Neural progenitor cell (in vitro differentiated cells): ENCODE data around the gene INSYN2A. TPM values are rescaled to one million over a fixed set of nuclear protein-coding genes. Genes with fewer than 3 reads are reported as not detected.

Source experiments
- DNase-seq: peaks from one replicate; pipeline ENCODE4 v3.0.0-alpha.2; 2016; ENCODE audit warnings: low spot score
- H2AFZ ChIP-seq: fragments of 200-600 bp; sonication (generic); replicated peaks from 2 replicates; pipeline ENCODE4 v1.6.1; 2016; ENCODE audit warnings: antibody characterized with exemption
- H3F3A ChIP-seq: fragments of 200-600 bp; sonication (generic); 2 replicates; pipeline ENCODE4 v1.6.1; 2016; ENCODE audit warnings: antibody characterized with exemption, low read depth
- H3K27ac ChIP-seq: fragments of 200-600 bp; sonication (generic); 2 replicates; pipeline ENCODE4 v1.5.1; 2016; ENCODE audit warnings: mild to moderate bottlenecking
- H3K27me3 ChIP-seq: fragments of 200-600 bp; sonication (generic); 2 replicates; pipeline ENCODE4 v1.6.1; 2016; ENCODE audit warnings: mild to moderate bottlenecking, moderate library complexity
- H3K36me3 ChIP-seq: fragments of 200-600 bp; sonication (generic); 2 replicates; pipeline ENCODE4 v1.5.1; 2016
- H3K4me1 ChIP-seq: fragments of 200-600 bp; sonication (generic); 2 replicates; pipeline ENCODE4 v1.6.1; 2016; ENCODE audit warnings: mixed run types
- H3K4me2 ChIP-seq: fragments of 200-600 bp; sonication (generic); 2 replicates; pipeline ENCODE4 v1.6.1; 2016
- H3K4me3 ChIP-seq: fragments of 200-600 bp; sonication (generic); 2 replicates; pipeline ENCODE4 v1.5.1; 2016
- H3K79me2 ChIP-seq: fragments of 200-600 bp; sonication (generic); 2 replicates; pipeline ENCODE4 v1.6.1; 2016; ENCODE audit warnings: low read depth
- H3K9ac ChIP-seq: fragments of 200-600 bp; sonication (generic); 2 replicates; pipeline ENCODE4 v1.6.1; 2016
- H3K9me3 ChIP-seq: fragments of 200-600 bp; sonication (generic); 2 replicates; pipeline ENCODE4 v1.5.1; 2016; ENCODE audit warnings: low read depth
- H4K20me1 ChIP-seq: fragments of 200-600 bp; sonication (generic); 2 replicates; pipeline ENCODE4 v1.6.1; 2016; ENCODE audit warnings: low read depth
- H3K27ac Mint-ChIP-seq: 3 replicates; pipeline ENCODE4 v1.8.0; 2021; ENCODE audit warnings: mixed read lengths
- H3K27me3 Mint-ChIP-seq: 2 replicates; pipeline ENCODE4 v1.8.0; 2022; ENCODE audit warnings: low read depth, mild to moderate bottlenecking, inconsistent platforms, moderate library complexity, mixed read lengths; ENCODE audit not compliant: insufficient read depth
- H3K36me3 Mint-ChIP-seq: 3 replicates; pipeline ENCODE4 v1.8.0; 2021; ENCODE audit warnings: mixed read lengths
- H3K4me1 Mint-ChIP-seq: 3 replicates; pipeline ENCODE4 v1.8.0; 2021; ENCODE audit warnings: mixed read lengths
- H3K4me3 Mint-ChIP-seq: 3 replicates; pipeline ENCODE4 v1.8.0; 2021; ENCODE audit warnings: mild to moderate bottlenecking, moderate library complexity, mixed read lengths
- H3K9me3 Mint-ChIP-seq: 3 replicates; pipeline ENCODE4 v1.8.0; 2020; ENCODE audit warnings: mixed read lengths
- CTCF ChIP-seq: fragments of 200-600 bp; sonication (generic); IDR thresholded peaks from 2 replicates; pipeline ENCODE4 v1.5.1; 2017; ENCODE audit warnings: antibody characterized with exemption, mild to moderate bottlenecking
- EZH2 ChIP-seq: fragments of 200-600 bp; sonication (generic); IDR thresholded peaks from 2 replicates; pipeline ENCODE4 v1.6.1; 2017; ENCODE audit warnings: antibody characterized with exemption, mild to moderate bottlenecking, moderate library complexity
- EZH2phosphoT487 ChIP-seq: fragments of 200-600 bp; sonication (generic); IDR thresholded peaks from 2 replicates; pipeline ENCODE4 v1.6.1; 2017; ENCODE audit warnings: antibody characterized with exemption
- total RNA-seq: library from RNA; depleted of rRNA; stranded (reverse); fragments of >200 nt; gene quantifications from 2 replicates; pipeline ENCODE4 v1.2.3, GENCODE V29; 2015; ENCODE audit warnings: low replicate concordance

INSYN2A gene
- total RNA-seq, 1 donor from 2014 or later, result not detected

- Histone ChIP-seq H3K4me2 (no peak overlapping the region), H3K36me3 (no peaks in the 10 kb centered on the region), H3F3A (no peaks in the 10 kb centered on the region), H3K9ac (no peak overlapping the region), H4K20me1 (peaks cover 25% of the 10 kb centered on the region), H3K4me1 (no peaks in the 10 kb centered on the region), H3K27me3 (no peaks in the 10 kb centered on the region), H3K9me3 (no peaks in the 10 kb centered on the region), H3K4me3 (no peak overlapping the region), H3K79me2 (no peaks in the 10 kb centered on the region), H3K27ac (no peak overlapping the region), H2AFZ (no peak overlapping the region)
- DNase-seq, result no peak
- no peak overlapping the region for H3K27ac Mint-ChIP-seq
- no peak overlapping the region for H3K4me3 Mint-ChIP-seq
- H3K9me3 Mint-ChIP-seq, result peaks cover 3% of the 10 kb centered on the region
- peaks cover 3% of the 10 kb centered on the region for H3K36me3 Mint-ChIP-seq
- H3K4me1 Mint-ChIP-seq, result peaks cover 32% of the 10 kb centered on the region
- no peaks in the 10 kb centered on the region for H3K27me3 Mint-ChIP-seq
- TF ChIP-seq EZH2, result no peak
- no peak for TF ChIP-seq CTCF
- TF ChIP-seq EZH2phosphoT487, result no peak
Measured at GRCh38 chr10:127153181-127153580, 43.2 kb downstream of the INSYN2A start.

DNA sequence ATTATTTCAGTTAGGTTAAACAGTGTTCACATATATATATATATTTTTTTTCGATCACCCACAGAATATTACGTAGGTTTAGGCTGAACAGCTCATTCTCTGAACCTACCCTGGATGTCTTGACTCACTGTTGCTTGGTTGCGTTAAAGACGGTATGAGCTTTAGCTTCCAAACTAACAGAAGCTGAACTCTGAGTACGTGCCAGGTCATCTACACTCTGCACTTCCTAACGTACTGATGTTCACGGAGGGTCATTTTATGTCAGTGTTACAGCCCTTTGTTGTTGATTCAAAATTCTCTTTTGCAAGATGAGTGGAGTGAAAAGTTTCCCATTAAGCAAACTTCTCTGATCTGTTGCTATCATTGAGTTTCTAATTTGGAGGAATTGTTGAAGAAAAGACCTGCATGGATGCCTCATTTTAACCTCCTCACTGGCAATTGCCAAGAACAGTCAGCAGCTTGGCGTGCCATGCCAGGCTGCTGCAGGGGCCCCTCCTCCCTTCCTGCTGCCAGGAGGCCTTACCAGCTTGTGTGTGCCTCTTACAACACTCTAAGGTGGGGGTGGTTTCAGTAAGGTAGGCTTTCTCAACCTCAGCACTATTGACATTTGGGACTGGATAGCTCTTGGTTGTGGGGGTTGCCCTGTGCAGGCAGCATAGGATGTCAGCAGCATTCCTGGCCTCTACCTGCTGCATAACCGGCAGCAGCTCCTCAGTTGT lies 44.3 kb downstream of the INSYN2A start:
- H3K4me1 Mint-ChIP-seq, result peaks cover 30% of the 10 kb centered on the region
- no peak overlapping the region for H3K27ac Mint-ChIP-seq
- no peaks in the 10 kb centered on the region for H3K79me2 ChIP-seq
- H3K27me3 ChIP-seq, result no peaks in the 10 kb centered on the region
- no peak for DNase-seq
- peaks cover 5% of the 10 kb centered on the region for H3K9me3 Mint-ChIP-seq
- no peaks in the 10 kb centered on the region for H3F3A ChIP-seq
- no peak overlapping the region for H3K4me3 ChIP-seq
- peaks cover 6% of the 10 kb centered on the region for H3K36me3 Mint-ChIP-seq
- no peak overlapping the region for H3K27ac ChIP-seq
- TF ChIP-seq CTCF (no peak), EZH2 (no peak), EZH2phosphoT487 (no peak)
- peaks cover 16% of the 10 kb centered on the region for H4K20me1 ChIP-seq
- no peak overlapping the region for H3K4me3 Mint-ChIP-seq
- H3K9ac ChIP-seq, result no peak overlapping the region
- no peak overlapping the region for H2AFZ ChIP-seq
- no peaks in the 10 kb centered on the region for H3K9me3 ChIP-seq
- H3K4me1 ChIP-seq, result no peaks in the 10 kb centered on the region
- no peaks in the 10 kb centered on the region for H3K27me3 Mint-ChIP-seq
- no peaks in the 10 kb centered on the region for H3K36me3 ChIP-seq
- H3K4me2 ChIP-seq, result no peak overlapping the region

- Histone ChIP-seq H3K9me3 (no peaks in the 10 kb centered on the region), H3K27ac (no peak overlapping the region), H4K20me1 (peaks cover 12% of the 10 kb centered on the region), H3K36me3 (no peaks in the 10 kb centered on the region), H3K4me3 (no peak overlapping the region), H3K4me2 (no peak overlapping the region), H3K79me2 (no peaks in the 10 kb centered on the region), H3K4me1 (no peaks in the 10 kb centered on the region), H2AFZ (no peak overlapping the region), H3F3A (no peaks in the 10 kb centered on the region), H3K27me3 (no peaks in the 10 kb centered on the region), H3K9ac (no peak overlapping the region)
- no peak for DNase-seq
- Mint-ChIP-seq H3K27me3 (peaks cover 2% of the 10 kb centered on the region), H3K4me1 (peaks cover 30% of the 10 kb centered on the region), H3K9me3 (peaks cover 8% of the 10 kb centered on the region), H3K4me3 (no peak overlapping the region), H3K36me3 (peaks cover 6% of the 10 kb centered on the region), H3K27ac (no peak overlapping the region)
- no peak for TF ChIP-seq CTCF
- no peak for TF ChIP-seq EZH2phosphoT487
- no peak for TF ChIP-seq EZH2
Measured at GRCh38 chr10:127151541-127151940, 44.9 kb downstream of the INSYN2A start.
